Neural cell (in vitro differentiated cells): ENCODE data around the gene LINGO4. TPM values are rescaled to one million over a fixed set of nuclear protein-coding genes. Genes with fewer than 3 reads are reported as not detected.

ENCODE experiments used
- H2AFZ ChIP-seq: fragments of 200-600, 300-800 bp; sonication (generic), shearing (Covaris generic); 2 replicates; pipeline ENCODE4 v1.6.0; 2014; ENCODE audit warnings: low read depth, mild to moderate bottlenecking, antibody characterized with exemption, low read length, moderate library complexity
- H3F3A ChIP-seq: fragments of 200-600 bp; shearing (Covaris generic); 2 replicates; pipeline ENCODE4 v1.6.1; 2016; ENCODE audit warnings: mild to moderate bottlenecking, moderate library complexity, mixed read lengths, antibody characterized with exemption, low read length; ENCODE audit not compliant: insufficient read depth, poor library complexity, severe bottlenecking
- H3K27ac ChIP-seq: fragments of 200-600, 300-800 bp; sonication (generic), shearing (Covaris generic); 2 replicates; pipeline ENCODE4 v1.5.1; 2014; ENCODE audit warnings: mild to moderate bottlenecking, low read length, moderate library complexity
- H3K27me3 ChIP-seq: fragments of 300-800, 200-600 bp; sonication (generic), shearing (Covaris generic); 2 replicates; pipeline ENCODE4 v1.6.0; 2014; ENCODE audit warnings: mild to moderate bottlenecking, low read depth, low read length, moderate library complexity; ENCODE audit not compliant: insufficient read depth
- H3K36me3 ChIP-seq: fragments of 300-800, 200-600 bp; sonication (generic), shearing (Covaris generic); 2 replicates; pipeline ENCODE4 v1.5.1; 2014; ENCODE audit warnings: mild to moderate bottlenecking, antibody characterized with exemption, low read length, moderate library complexity; ENCODE audit not compliant: insufficient read depth
- H3K4me2 ChIP-seq: fragments of 300-800, 200-600 bp; sonication (generic), shearing (Covaris generic); 2 replicates; pipeline ENCODE4 v1.6.0; 2014; ENCODE audit warnings: mild to moderate bottlenecking, low read length
- H3K4me3 ChIP-seq: fragments of 300-800, 200-600 bp; sonication (generic), shearing (Covaris generic); 2 replicates; pipeline ENCODE4 v1.5.1; 2014; ENCODE audit warnings: mild to moderate bottlenecking, low read length, moderate library complexity
- H3K79me2 ChIP-seq: fragments of 200-600 bp; shearing (Covaris generic); replicated peaks from 2 replicates; pipeline ENCODE4 v1.6.0; 2014; ENCODE audit warnings: mild to moderate bottlenecking, low read length, moderate library complexity; ENCODE audit not compliant: insufficient read depth
- H3K9ac ChIP-seq: fragments of 300-800, 200-600 bp; sonication (generic), shearing (Covaris generic); 2 replicates; pipeline ENCODE4 v1.6.1; 2016; ENCODE audit warnings: mild to moderate bottlenecking, low read length, mixed read lengths
- H3K9me2 ChIP-seq: fragments of 200-600 bp; shearing (Covaris generic); 2 replicates; pipeline ENCODE4 v1.6.1; 2016; ENCODE audit warnings: mild to moderate bottlenecking, low read length, mixed read lengths; ENCODE audit not compliant: insufficient read depth
- H3K9me3 ChIP-seq: fragments of 200-600, 300-800 bp; sonication (generic), shearing (Covaris generic); 2 replicates; pipeline ENCODE4 v1.6.1; 2016; ENCODE audit warnings: mild to moderate bottlenecking, mixed run types, low read length, moderate library complexity, mixed read lengths
- H4K20me1 ChIP-seq: fragments of 200-600 bp; shearing (Covaris generic); 2 replicates; pipeline ENCODE4 v1.6.1; 2016; ENCODE audit warnings: mild to moderate bottlenecking, mixed run types; ENCODE audit not compliant: insufficient read depth
- CTCF ChIP-seq: fragments of 450-650 bp; IDR thresholded peaks from 2 replicates; pipeline ENCODE4 v1.5.1; 2014; ENCODE audit warnings: antibody characterized with exemption, mild to moderate bottlenecking, moderate library complexity; ENCODE audit not compliant: poor library complexity, severe bottlenecking
- EP300 ChIP-seq: fragments of 450-650 bp; conservative IDR thresholded peaks from 2 replicates; pipeline ENCODE4 v1.6.1; 2014; ENCODE audit warnings: antibody characterized with exemption, mild to moderate bottlenecking, moderate library complexity; ENCODE audit not compliant: poor library complexity, severe bottlenecking
- EZH2 ChIP-seq: fragments of 200-600, 300-800 bp; shearing (Covaris generic), sonication (generic); IDR thresholded peaks from 2 replicates; pipeline ENCODE4 v1.6.1; 2014; ENCODE audit warnings: antibody characterized with exemption, low read length, borderline replicate concordance, mild to moderate bottlenecking; ENCODE audit not compliant: insufficient read depth, poor library complexity, severe bottlenecking
- MXI1 ChIP-seq: fragments of 450-650 bp; conservative IDR thresholded peaks from 2 replicates; pipeline ENCODE4 v1.6.1; 2014; ENCODE audit warnings: antibody characterized with exemption, mild to moderate bottlenecking; ENCODE audit not compliant: poor library complexity, severe bottlenecking
- POLR2AphosphoS5 ChIP-seq: IDR thresholded peaks from 2 replicates; pipeline ENCODE4 v1.6.1; 2012
- RAD21 ChIP-seq: fragments of 450-650 bp; conservative IDR thresholded peaks from 2 replicates; pipeline ENCODE4 v1.6.1; 2014; ENCODE audit warnings: antibody characterized with exemption, mild to moderate bottlenecking, moderate library complexity
- REST ChIP-seq: IDR thresholded peaks from 2 replicates; pipeline ENCODE4 v1.6.1; 2012; ENCODE audit warnings: borderline replicate concordance
- SMC3 ChIP-seq: fragments of 450-650 bp; conservative IDR thresholded peaks from 2 replicates; pipeline ENCODE4 v1.6.1; 2014; ENCODE audit warnings: antibody characterized with exemption, mild to moderate bottlenecking, moderate library complexity; ENCODE audit not compliant: poor library complexity
- TAF1 ChIP-seq: IDR thresholded peaks from 2 replicates; pipeline ENCODE4 v1.6.1; 2012; ENCODE audit warnings: low read depth
- polyA plus RNA-seq: library from polyadenylated mRNA; depleted of rRNA; stranded (reverse); fragments of >200 nt; gene quantifications from 2 replicates; pipeline ENCODE4 v1.2.3, GENCODE V29; 2014

Gene LINGO4
- polyA plus RNA-seq, 1 donor from 2014 or later = not detected

DNA sequence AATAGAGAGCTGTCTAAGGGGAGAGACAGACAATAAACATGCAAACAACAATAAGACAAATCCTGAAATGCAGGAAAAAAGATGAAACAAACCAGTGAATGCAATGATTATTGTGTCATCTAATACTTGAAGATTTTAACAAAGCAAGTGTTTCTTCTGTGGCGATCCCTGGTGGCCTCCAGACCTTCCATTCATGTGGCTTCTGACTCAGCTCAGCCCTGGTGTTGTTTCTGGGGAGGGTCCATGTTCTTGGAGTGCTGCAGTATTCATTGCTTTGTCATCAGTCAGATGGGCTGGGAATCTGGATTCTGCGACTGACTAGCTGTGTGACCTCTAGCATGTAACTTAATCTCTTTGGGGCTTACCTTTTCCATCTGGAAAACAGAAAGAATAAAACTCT is 35.9 kb upstream of the LINGO4 start:
- H3K27me3 ChIP-seq = peaks cover 51% of the 10 kb centered on the region
- no peaks in the 10 kb centered on the region for H3K9me2 ChIP-seq
- no peak overlapping the region for H3K27ac ChIP-seq
- no peak overlapping the region for H2AFZ ChIP-seq
- H3K36me3 ChIP-seq = no peaks in the 10 kb centered on the region
- TF ChIP-seq POLR2AphosphoS5 = no peak
- no peak for TF ChIP-seq REST
- no peak for TF ChIP-seq EP300
- TF ChIP-seq RAD21 = no peak
- no peak for TF ChIP-seq CTCF
- TF ChIP-seq SMC3 = no peak
- no peaks in the 10 kb centered on the region for H3K79me2 ChIP-seq
- H3K9me3 ChIP-seq = no peaks in the 10 kb centered on the region
- H3K4me2 ChIP-seq = no peak overlapping the region
- no peaks in the 10 kb centered on the region for H3F3A ChIP-seq
- no peaks in the 10 kb centered on the region for H4K20me1 ChIP-seq
- no peak overlapping the region for H3K9ac ChIP-seq
- no peak overlapping the region for H3K4me3 ChIP-seq

DNA sequence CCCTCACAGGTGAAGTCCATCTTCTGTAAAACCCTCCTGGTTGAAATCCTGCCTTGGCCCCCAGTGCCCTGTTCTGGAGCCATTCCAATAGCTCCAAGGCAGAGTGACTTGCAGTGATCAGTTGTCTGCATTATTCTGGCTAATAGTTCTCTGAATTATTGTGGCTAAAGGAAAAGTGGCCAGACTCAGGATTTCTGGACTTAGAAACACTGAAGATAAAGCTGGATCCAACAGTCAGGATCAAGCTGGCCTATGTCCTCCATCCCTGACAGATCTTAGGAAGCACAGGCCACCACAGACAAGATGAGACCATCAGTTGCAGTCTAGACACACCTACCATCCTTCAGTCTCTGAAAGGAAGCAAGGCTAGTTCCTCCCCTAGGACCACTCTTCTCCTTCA is 35.2 kb upstream of the LINGO4 start:
- Histone ChIP-seq H3K9me2 (no peaks in the 10 kb centered on the region), H3K79me2 (no peaks in the 10 kb centered on the region), H3K36me3 (no peaks in the 10 kb centered on the region), H3K27me3 (peaks cover 57% of the 10 kb centered on the region), H3K9ac (no peak overlapping the region), H3F3A (no peaks in the 10 kb centered on the region), H3K4me3 (no peak overlapping the region), H2AFZ (no peak overlapping the region), H3K27ac (no peak overlapping the region), H3K9me3 (no peaks in the 10 kb centered on the region), H3K4me2 (no peak overlapping the region), H4K20me1 (no peaks in the 10 kb centered on the region)
- TF ChIP-seq EP300 (no peak), SMC3 (no peak), RAD21 (no peak), POLR2AphosphoS5 (no peak), TAF1 (no peak), CTCF (no peak), MXI1 (no peak), EZH2 (no peak), REST (no peak)
